NCI-H1436 treated with DMSO at 0.1 percent for 48 hours (cell line): Measurements from ENCODE around the gene TFAP2C.

Experiments used
- DNase-seq: peaks from one replicate; lab custom pipeline; 2025; lab: John Stamatoyannopoulos, UW

TFAP2C gene

DNA sequence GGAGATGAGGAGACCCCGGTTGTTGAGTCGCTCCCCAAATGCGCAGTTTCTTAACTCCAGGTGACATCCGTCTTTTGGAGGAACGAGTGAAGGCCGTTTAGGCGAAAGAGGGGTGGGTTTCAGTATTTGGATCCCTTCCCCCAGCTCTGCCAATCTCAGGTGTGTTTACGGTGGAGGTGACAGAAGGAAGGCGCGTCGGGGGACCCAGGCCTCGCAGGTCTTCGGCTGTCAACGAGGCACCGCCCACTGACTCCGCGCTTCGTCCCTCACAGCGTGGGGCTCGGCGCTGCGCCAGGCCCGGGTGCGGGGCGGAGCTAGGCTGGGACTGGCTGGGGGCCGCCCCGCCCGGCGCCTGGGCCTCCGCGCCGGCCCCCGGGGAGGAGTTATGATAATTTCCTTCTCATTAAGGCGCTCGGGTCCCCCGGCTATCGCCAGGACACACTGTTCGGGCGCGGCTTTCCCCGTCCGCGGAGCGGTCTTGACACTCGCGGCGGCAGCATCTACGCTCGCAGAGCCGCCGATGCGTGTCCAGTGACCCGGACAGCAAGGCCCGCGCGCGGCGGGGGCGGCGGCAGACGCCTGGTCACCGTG lies at the start of gene TFAP2C:
Gene TFAP2C (plus strand): TSS at position 434 of the 591 bp plus-strand sequence. CDS start 239 bp downstream, outside the sequence.
- no peak for DNase-seq

DNA sequence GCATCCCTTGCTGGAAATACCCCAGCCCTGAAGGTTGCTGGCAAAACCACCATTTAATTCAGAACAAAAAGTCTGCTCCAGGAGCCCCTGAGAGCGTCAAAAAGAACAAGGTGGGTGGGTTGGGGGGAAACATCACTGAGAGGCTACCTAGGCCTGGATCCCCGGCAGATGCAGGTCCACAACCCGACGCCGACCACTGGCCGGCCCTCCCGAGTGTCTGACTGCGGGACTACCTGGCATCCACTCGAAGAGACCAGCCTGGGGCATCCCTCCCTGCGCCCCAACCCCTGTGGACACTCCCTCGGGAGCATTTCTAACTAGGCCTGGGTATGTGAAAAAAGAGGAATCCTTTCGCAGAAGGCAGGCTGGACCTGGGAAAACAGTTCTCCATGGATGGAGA lies 48.9 kb upstream of the TFAP2C start:
- no peak for DNase-seq

- no peak for DNase-seq
Measured at GRCh38 chr20:56581701-56582100, 47.4 kb upstream of the TFAP2C start.

DNA sequence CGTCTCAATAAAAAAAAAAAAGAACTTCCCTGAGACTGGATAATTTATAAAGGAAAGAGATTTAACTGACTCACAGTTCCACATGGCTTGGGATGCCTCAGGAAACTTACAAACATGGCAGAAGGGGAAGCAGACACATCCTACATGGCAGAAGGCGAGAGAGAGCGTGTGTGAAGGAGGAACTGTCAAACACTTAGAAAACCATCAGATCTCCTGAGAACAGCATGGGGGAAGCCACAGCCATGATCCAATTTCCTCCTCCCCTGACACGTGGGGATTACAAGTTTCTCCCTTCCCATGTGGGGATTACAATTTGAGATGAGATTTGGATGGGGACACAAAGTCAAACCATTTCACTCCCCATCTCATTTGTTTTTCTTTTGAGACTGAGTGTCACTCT lies 46.6 kb upstream of the TFAP2C start:
- no peak for DNase-seq

DNA sequence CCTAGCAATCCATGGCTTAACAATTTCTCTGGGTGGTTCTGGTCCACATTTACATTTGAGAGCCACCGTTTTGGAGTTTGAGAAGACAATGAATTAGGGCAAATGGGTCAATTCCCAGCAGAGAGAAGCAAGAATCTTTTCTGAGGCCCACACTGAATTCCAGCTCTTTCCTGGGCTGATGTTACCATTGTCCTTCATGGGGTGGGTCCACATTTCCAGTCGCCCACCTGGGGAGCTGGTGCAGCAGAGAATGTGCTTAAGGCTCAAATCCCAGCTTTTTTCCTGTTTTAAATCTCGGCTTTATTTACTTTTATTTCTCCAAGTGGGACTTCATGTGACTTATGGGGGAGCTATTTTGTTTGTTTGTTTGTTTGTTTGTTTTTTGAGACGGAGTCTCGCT lies 44.2 kb upstream of the TFAP2C start:
- no peak for DNase-seq

GRCh38 chr20:56587307-56588041 lies 41.6 kb upstream of the TFAP2C start:
- DNase-seq: no peak

GRCh38 chr20:56588996-56589395 lies 40.1 kb upstream of the TFAP2C start:
- no peak for DNase-seq

DNA sequence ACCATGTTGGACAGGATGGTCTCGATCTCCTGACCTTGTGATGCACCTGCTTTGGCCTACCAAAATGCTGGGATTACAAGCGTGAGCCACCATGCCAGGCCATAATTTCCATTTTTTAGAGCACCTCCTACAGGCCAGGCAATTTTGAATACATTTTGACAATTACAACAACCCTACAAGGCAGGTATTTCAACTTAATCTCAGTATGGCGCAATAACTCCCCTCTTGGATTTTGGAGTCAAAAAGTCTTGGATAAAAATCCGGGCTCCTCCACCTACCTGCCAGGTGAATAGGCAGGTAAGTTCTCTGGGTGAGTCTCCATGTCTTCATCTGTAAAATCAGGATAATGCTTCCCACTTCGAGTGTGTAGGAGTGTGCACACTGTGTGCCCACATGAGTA lies 39.5 kb upstream of the TFAP2C start:
- no peak for DNase-seq

GRCh38 chr20:56590888-56591287 lies 38.2 kb upstream of the TFAP2C start:
- no peak for DNase-seq

- DNase-seq: no peak
Measured at GRCh38 chr20:56592211-56592610, 36.9 kb upstream of the TFAP2C start.

DNA sequence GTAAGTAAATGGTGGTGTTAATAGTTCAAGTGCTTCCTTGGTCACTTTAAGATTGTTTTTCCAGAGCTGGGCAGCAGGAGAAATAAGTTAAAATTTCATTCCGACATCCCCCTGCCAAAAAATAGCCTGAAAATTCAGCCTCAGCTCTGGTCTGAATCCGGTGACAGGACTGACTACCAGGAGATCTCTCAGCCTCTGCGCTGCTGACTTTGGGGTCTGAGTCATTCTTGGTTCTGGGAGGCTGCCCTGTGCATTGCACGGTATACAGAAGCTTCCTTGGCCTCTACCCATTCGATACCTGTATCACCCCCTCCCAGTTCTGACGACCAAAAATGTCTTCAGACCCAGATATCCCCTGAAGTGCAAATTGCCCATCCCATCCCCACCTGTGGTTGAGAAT lies 36.3 kb upstream of the TFAP2C start:
- DNase-seq: no peak

GRCh38 chr20:56595746-56596475 lies 33.2 kb upstream of the TFAP2C start:
- no peak for DNase-seq

- no peak for DNase-seq
Measured at GRCh38 chr20:56601166-56601565, 27.9 kb upstream of the TFAP2C start.

- DNase-seq: no peak
Measured at GRCh38 chr20:56604673-56605072, 24.4 kb upstream of the TFAP2C start.

DNA sequence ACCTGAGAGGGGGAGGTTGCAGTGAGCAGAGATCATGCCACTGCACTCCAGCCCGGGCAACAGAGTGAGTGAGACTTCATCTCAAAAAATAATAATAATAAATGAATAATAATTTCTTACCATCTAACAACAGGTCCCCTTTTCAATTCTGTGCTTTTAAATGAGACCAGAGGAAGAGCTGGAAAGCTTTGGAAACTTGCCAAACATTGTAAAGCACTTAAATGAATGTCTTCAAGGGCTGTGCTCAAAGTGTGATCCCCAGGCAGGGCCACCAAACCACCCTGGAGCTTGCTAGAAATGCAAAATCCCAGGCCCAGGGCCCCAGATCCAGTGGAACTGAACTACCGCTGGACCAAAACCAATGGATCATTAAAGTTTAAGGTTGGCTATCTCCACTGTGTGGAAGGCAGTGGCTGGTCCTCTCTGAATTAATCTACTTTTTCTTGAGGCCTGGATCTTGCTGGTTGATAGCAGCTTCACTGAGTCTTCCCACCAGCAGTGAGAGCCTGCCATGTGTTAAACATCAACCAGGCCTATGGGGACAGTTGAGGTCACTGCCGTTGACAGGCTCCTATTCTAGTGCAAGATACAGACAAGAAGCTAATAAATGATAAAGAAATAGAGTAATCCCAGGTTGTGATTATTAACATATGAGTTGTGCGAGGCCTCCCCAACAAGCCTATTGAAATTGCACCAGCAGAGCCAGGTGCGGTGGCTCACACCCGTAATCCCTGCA lies 23.7 kb upstream of the TFAP2C start:
- no peak for DNase-seq

DNA sequence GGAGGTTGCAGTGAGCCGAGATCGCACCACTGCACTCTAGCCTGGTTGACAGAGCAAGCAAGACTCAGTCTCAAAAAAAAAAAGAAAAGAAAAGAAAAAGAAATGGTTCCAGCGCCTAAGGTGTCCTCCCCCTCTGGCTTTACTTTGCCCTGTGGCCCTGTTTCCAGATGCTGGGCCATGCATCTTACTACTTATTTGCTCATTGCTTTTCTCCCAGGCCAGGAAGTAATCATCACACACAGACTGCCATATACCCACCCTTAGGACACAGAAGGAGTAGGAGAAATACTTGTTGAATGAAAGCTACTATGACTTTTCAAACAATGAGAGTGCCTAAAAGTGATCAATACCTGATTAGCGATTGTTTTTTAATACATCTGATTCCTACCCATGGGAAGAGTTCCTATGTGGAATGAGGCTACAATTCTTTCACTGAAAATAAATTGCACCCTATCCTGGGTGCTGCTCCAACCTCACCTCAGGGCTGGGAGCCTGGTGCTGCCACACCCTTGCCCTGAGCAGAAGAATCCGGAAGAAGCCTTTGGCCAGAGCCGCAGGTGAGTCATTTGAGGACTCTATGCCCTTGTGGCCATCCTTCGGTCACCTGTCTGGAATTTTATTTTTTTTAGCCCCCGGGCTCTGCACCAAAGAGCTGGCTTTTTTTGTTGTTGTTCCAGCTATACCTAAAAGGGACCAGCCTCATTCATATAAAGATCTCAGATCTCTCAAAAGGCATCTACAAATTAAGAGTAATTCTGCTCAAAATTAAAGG lies 22.7 kb upstream of the TFAP2C start:
- no peak for DNase-seq

DNA sequence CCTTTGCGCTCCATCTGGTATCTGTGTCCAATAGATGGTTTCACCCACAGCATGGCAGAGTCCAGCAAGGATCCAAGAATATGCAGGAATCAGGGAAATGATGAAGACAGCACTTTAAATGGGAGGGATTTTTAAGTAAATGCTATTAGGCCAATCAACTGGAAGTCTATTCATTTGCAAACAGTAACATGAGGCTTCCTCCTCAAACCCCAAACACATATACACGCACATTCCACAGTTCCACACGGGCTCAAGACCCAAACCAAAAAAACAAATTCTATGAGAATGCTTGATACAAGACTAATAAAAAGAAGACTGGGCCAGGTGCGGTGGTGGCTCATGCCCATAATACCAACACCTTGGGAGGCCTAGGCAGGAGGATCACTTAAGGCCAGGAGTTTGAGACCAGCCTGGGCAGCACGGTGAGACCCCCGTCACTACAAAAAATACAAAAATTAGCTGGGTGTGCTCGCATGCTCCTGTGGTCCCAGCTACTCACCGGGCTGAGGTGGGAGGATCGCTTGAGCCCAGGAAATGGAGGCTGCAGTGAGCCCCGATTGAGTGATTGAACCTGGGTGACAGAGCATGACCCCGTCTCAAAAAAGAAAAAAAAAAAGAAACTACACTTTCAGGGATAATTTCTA lies 21.9 kb upstream of the TFAP2C start:
- no peak for DNase-seq

DNA sequence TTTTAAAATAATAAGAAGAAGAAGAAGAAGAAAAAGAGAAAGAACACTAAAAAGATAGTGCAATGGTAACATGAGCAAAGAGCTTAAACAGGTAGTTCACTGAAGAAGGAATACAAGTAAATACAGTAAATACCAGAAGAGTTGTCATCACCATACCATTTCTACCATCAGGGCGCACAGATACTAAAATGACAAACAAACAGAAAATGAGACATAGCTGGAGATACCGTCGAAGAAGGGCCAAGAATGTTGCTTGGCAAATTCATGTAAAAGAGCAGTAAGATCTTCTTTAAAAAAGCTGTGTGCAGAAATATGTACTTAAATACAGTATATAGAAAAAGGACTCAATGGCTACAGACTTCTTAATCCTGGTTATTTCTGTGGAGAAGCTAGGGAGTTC lies 20.7 kb upstream of the TFAP2C start:
- DNase-seq: no peak

DNA sequence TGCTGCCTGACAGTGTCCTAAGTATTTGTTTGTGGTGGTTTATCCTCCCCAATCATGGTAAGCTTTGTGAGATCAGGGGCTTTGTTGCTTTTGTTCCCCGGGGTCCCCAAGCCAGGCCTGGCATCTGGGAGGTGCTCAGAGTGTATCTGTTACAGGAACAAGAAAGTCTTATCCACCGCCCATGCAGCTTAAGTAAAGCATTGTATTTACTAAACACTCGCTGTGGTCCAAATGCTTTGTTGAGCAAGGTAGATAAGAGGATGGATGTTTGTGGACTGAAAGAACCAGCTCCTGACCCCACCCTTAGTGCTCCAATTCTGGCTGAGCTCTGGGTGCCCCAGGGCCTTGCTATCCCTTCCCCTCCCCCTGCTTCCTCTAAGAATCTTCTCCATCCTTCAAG lies 19.8 kb upstream of the TFAP2C start:
- no peak for DNase-seq

DNA sequence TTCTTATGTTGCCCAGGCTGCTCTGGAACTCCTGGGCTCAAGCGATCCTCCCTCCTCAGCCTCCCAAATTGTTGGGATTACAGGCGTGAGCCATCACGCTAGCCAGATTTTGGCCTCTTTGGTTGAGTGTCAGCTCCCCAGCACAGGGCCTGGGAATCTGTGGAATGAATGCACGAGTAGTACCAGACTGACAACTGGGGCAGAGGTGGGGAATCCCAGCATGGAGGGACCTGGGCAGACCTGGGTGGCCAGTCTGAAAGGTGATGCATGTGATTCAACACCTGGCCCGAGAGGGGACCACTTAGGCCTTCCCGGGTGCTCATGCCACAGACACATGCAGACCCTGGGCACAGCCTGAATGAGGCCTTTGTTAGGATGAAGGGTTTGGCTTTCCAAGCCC lies 19.0 kb upstream of the TFAP2C start:
- DNase-seq: no peak

DNA sequence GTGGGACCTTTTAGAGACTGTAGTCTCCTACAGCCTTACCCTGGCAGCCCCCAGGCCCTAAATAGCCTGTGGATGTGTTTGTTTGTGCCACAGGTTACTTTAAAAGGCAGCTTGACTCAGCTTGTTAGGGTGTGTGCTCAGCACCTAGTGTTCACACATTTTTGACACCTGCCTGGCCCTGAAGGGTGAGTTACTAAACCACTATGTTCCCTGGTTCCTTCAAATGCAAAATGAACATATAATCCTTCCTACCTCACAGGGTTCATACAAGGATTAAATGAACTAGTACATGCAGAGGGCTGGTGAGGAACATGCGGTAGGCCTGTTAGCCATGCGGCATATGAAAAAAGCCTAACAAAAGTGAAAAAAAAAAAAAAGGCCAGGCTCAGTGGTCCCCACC lies 14.9 kb upstream of the TFAP2C start:
- DNase-seq: no peak
